Gastroesophageal sphincter (tissue), 4 donors: ENCODE measurements around the gene TDP1. TPM values are rescaled to one million over a fixed set of nuclear protein-coding genes. Genes with fewer than 3 reads are reported as not detected.

ENCODE experiments used
- ATAC-seq: fragments of 150-250 bp; one replicate; pipeline ENCODE4 v1.9.1; 2016; ENCODE audit warnings: mild to moderate bottlenecking, moderate library complexity
- H3K27ac ChIP-seq, 4 donors: fragments of 200-600 bp; sonication (generic) in 3 of 4; 1 replicate in 3 of 4; 2 replicates in 1 of 4; pipeline ENCODE4 v1.5.1; 2016 to 2019
- H3K27me3 ChIP-seq: fragments of 200-600 bp; sonication (generic); one replicate; pipeline ENCODE4 v1.5.1; 2019
- H3K36me3 ChIP-seq, 2 donors: fragments of 200-600 bp; sonication (generic); one replicate each; pipeline ENCODE4 v1.5.1; 2019; ENCODE audit warnings: control low read depth in 1 of 2
- H3K4me1 ChIP-seq, 3 donors: fragments of 200-600 bp; sonication (generic); 1 replicate in 2 of 3; 2 replicates in 1 of 3; pipeline ENCODE4 v1.5.1; 2016 to 2019; ENCODE audit warnings: control low read depth in 2 of 3
- H3K4me3 ChIP-seq, 2 donors: fragments of 200-600 bp; sonication (generic); one replicate each; pipeline ENCODE4 v1.5.1; 2019; ENCODE audit warnings: mild to moderate bottlenecking in 1 of 2, moderate library complexity in 1 of 2
- H3K9me3 ChIP-seq, 3 donors: fragments of 200-600 bp; sonication (generic); one replicate each; pipeline ENCODE4 v1.5.1; 2017 to 2019; ENCODE audit warnings: control low read depth in 2 of 3
- CTCF ChIP-seq, 4 experiments: fragments of 200-600 bp in 2 of 4; fragments of 450-650 bp in 2 of 4; sonication (generic) in 1 of 4; IDR thresholded peaks; one replicate each; pipeline ENCODE4 v1.5.1; 2017 to 2019; ENCODE audit warnings: antibody characterized with exemption in 4 of 4, mild to moderate bottlenecking in 2 of 4, moderate library complexity in 2 of 4
- EP300 ChIP-seq: sonication (generic); formaldehyde crosslinking; IDR thresholded peaks from one replicate; pipeline ENCODE4 v1.6.1; 2017; ENCODE audit warnings: antibody characterized with exemption, mild to moderate bottlenecking
- POLR2A ChIP-seq, 2 donors: fragments of 450-650 bp; IDR thresholded peaks; one replicate each; pipeline ENCODE4 v1.6.1; 2017; ENCODE audit warnings: antibody characterized with exemption in 2 of 2, mild to moderate bottlenecking in 2 of 2, moderate library complexity in 1 of 2
- POLR2AphosphoS5 ChIP-seq: sonication (generic); formaldehyde crosslinking; IDR thresholded peaks from one replicate; pipeline ENCODE4 v1.6.1; 2017; ENCODE audit warnings: antibody characterized with exemption
- WGBS, 2 donors: methylation state at CpG; one replicate each; pipeline ENCODE4 v1.1.5; 2018; ENCODE audit warnings: low coverage in 1 of 2; 5-methylcytosine and 5-hydroxymethylcytosine counted together
- total RNA-seq, 4 donors: library from RNA; depleted of rRNA; stranded (reverse); fragments of >200 nt; gene quantifications; one replicate each; pipeline ENCODE4 v1.1.0, GENCODE V29; 2016

The TDP1 gene
- total RNA-seq, 4 donors from 2014 or later, result 5.4 to 12.1 (median 10.3) TPM

DNA sequence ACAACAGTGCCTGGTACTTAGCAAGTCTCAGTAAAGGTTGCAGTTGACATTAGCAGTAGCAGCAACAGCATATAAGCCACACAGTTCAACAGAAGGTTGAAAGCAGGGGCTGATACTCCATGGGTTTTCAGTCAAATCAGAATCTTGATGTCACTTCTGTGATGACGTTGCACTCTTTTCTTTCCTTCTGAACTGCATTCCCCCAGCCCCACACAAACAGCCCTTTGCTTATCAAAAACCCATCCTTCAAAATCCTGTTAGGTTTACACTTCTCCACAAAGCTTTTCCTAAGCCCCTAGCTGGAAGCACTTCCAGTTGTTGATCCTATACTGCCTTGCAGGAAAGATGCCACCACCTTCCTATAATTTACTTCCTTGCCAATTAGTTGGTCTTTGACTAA, 72.1 kb downstream of the TDP1 start:
- Histone ChIP-seq H3K27ac (no peak overlapping the region), H3K27me3 (no peaks in the 10 kb centered on the region), H3K36me3 (peaks cover 0 to 74% of the 10 kb centered on the region in 2 donors), H3K4me1 (no peaks in the 10 kb centered on the region), H3K9me3 (no peaks in the 10 kb centered on the region), H3K4me3 (no peak overlapping the region)
- WGBS, 2 donors, result 40 to 44% methylated on average over 1 of the region's 1 CpG
- no peak for ATAC-seq
- TF ChIP-seq POLR2A (IDR thresholded peaks at IDR 0.05) (no peak), CTCF (IDR thresholded peaks at IDR 0.05) (no peak), EP300 (no peak), POLR2AphosphoS5 (no peak)

DNA sequence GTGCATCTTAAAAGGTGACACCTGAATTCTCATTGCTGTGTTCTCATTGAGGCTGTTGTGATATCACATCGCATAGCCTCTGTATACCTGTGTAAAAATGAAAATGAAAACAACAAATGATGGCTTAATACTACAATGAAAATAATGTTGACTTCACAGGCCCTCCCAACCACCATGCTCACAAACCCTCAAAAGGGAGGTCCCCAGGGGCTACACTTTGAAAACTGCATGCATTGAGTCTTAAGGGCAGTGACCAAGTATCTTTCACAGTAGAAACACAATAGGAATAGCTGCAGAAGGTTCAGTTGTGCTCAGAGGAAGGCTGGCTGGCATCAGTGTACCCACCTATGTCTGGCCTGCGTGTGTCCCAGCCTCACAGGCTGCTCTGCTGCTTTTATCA, 78.4 kb downstream of the TDP1 start:
- no peak for ATAC-seq
- Histone ChIP-seq H3K4me3 (no peak overlapping the region), H3K9me3 (peaks cover 0 to 4% (median 0%) of the 10 kb centered on the region in 3 donors), H3K27me3 (no peaks in the 10 kb centered on the region), H3K4me1 (no peaks in the 10 kb centered on the region), H3K27ac (no peak overlapping the region), H3K36me3 (peaks cover 0 to 75% of the 10 kb centered on the region in 2 donors)
- 100% methylated on average over 2 of the region's 2 CpGs for WGBS, 2 donors
- TF ChIP-seq CTCF (IDR thresholded peaks at IDR 0.05) (no peak), POLR2AphosphoS5 (no peak), EP300 (no peak), POLR2A (IDR thresholded peaks at IDR 0.05) (no peak)

DNA sequence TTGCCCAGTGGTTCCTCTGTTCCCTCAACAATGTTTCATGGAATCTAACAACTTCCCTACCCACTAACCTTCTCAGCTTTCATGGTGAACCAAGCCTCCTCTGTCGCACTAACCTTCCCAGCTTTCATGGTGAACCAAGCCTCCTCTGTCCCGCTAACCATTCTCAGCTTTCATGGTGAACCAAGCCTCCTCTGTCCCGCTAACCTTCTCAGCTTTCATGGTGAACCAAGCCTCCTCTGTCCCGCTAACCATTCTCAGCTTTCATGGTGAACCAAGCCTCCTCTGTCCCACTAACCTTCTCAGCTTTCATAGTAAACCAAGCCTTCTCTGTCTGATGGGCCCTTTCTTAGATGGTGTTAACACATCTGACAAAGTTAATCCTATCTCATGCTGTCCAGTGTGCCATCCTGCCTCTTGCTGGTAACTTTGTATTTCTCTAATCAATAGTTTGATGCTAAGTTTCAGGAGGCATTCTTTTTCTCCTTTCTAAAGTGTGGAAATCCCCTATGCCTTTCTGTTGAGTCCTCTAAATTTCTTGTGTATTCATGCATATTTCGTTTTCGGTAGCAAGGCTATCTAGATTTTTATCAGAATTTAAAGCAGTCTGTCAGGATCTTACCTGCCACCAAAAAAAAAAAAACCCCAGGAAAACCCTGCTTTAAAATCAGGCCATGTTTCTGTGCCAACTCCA, 79.3 kb downstream of the TDP1 start:
- H3K36me3 ChIP-seq, result peaks cover 0 to 74% of the 10 kb centered on the region in 2 donors
- 94 to 95% methylated on average over 5 to 6 of the region's 6 CpGs for WGBS, 2 donors
- H3K27ac ChIP-seq, result no peak overlapping the region
- no peak for TF ChIP-seq POLR2A (IDR thresholded peaks at IDR 0.05)
- no peak for TF ChIP-seq CTCF (IDR thresholded peaks at IDR 0.05)
- TF ChIP-seq POLR2AphosphoS5, result no peak
- TF ChIP-seq EP300, result no peak
- H3K27me3 ChIP-seq, result no peaks in the 10 kb centered on the region
- ATAC-seq, result no peak
- no peaks in the 10 kb centered on the region for H3K4me1 ChIP-seq
- H3K4me3 ChIP-seq, result no peak overlapping the region
- H3K9me3 ChIP-seq, result peaks cover 0 to 4% (median 0%) of the 10 kb centered on the region in 3 donors

- Histone ChIP-seq H3K9me3 (peaks cover 0 to 4% (median 0%) of the 10 kb centered on the region in 3 donors), H3K4me3 (no peak overlapping the region), H3K27me3 (no peaks in the 10 kb centered on the region), H3K27ac (no peak overlapping the region), H3K36me3 (peaks cover 0 to 68% of the 10 kb centered on the region in 2 donors), H3K4me1 (no peaks in the 10 kb centered on the region)
- WGBS, 2 donors, result 87 to 93% methylated on average over 7 to 11 of the region's 11 CpGs
- TF ChIP-seq POLR2A (IDR thresholded peaks at IDR 0.05), result no peak
- no peak for TF ChIP-seq POLR2AphosphoS5
- no peak for TF ChIP-seq CTCF (IDR thresholded peaks at IDR 0.05)
- TF ChIP-seq EP300, result no peak
- no peak for ATAC-seq
Observed at GRCh38 chr14:90039253-90040010, 83.7 kb downstream of the TDP1 start.
